WTC11 (cell line): Measurements from ENCODE around the gene SLC25A53. TPM values are rescaled to one million over a fixed set of nuclear protein-coding genes. Genes with fewer than 3 reads are reported as not detected.

Source experiments
- ATAC-seq: fragments of 200-7000 bp; cut with Tn5 transposase; 2 replicates; pipeline ENCODE4 v1.10.0; 2021; ENCODE audit warnings: mild to moderate bottlenecking, moderate library complexity
- CTCF ChIA-PET: fragments of 300-600 bp; sonication (Branson Sonifier 250); formaldehyde crosslinking; loops from one replicate; lab custom pipeline; 2021; ENCODE audit warnings: antibody characterized with exemption; lab: Charles Lee
- POLR2A ChIA-PET: fragments of 350-600 bp; sonication (Branson Sonifier 250); formaldehyde crosslinking; loops from one replicate; lab custom pipeline; 2021; ENCODE audit warnings: antibody characterized with exemption; lab: Charles Lee
- DNase-seq: peaks from one replicate; pipeline ENCODE4 v3.0.0; 2021; ENCODE audit warnings: low spot score
- H3K27ac Mint-ChIP-seq: 2 replicates; pipeline ENCODE4 v1.8.0; 2021; ENCODE audit warnings: mixed read lengths
- H3K27me3 Mint-ChIP-seq: 2 replicates; pipeline ENCODE4 v1.8.0; 2021; ENCODE audit warnings: low read depth, mild to moderate bottlenecking, moderate library complexity, mixed read lengths
- H3K36me3 Mint-ChIP-seq: 2 replicates; pipeline ENCODE4 v1.8.0; 2021; ENCODE audit warnings: mixed read lengths
- H3K4me1 Mint-ChIP-seq: 2 replicates; pipeline ENCODE4 v1.8.0; 2022; ENCODE audit warnings: mixed read lengths
- H3K4me3 Mint-ChIP-seq: 2 replicates; pipeline ENCODE4 v1.8.0; 2021; ENCODE audit warnings: mild to moderate bottlenecking, moderate library complexity, mixed read lengths
- H3K9me3 Mint-ChIP-seq: 2 replicates; pipeline ENCODE4 v1.8.0; 2021; ENCODE audit warnings: mixed read lengths
- AR ChIP-seq: fragments of 250-450 bp; sonication (Bioruptor Pico); IDR thresholded peaks from 2 replicates; pipeline ENCODE4 v1.9.0; 2021; ENCODE audit warnings: mild to moderate bottlenecking
- ARID4B ChIP-seq: sonication (generic); formaldehyde crosslinking; IDR thresholded peaks from 2 replicates; pipeline ENCODE4 v1.8.0; 2023; ENCODE audit warnings: missing genetic modification reagents, mild to moderate bottlenecking, borderline replicate concordance
- FOXP1 ChIP-seq: sonication (generic); formaldehyde crosslinking; IDR thresholded peaks from 2 replicates; pipeline ENCODE4 v1.8.0; 2022; ENCODE audit warnings: missing genetic modification reagents, mild to moderate bottlenecking, moderate library complexity, borderline replicate concordance
- JAZF1 ChIP-seq: fragments of 250-450 bp; sonication (Bioruptor Pico); IDR thresholded peaks from 2 replicates; pipeline ENCODE4 v1.9.0; 2021; ENCODE audit warnings: moderate library complexity, mild to moderate bottlenecking, inconsistent platforms
- NFE2L1 ChIP-seq: sonication (generic); formaldehyde crosslinking; IDR thresholded peaks from 2 replicates; pipeline ENCODE4 v1.8.1; 2023; ENCODE audit warnings: missing genetic modification reagents
- ZNF138 ChIP-seq: sonication (generic); formaldehyde crosslinking; conservative IDR thresholded peaks from 2 replicates; pipeline ENCODE4 v1.8.1; 2022; ENCODE audit warnings: mild to moderate bottlenecking, moderate library complexity, missing genetic modification reagents
- ZNF219 ChIP-seq: sonication (generic); formaldehyde crosslinking; IDR thresholded peaks from 2 replicates; pipeline ENCODE4 v1.8.0; 2023; ENCODE audit warnings: missing genetic modification reagents, mild to moderate bottlenecking, borderline replicate concordance
- ZNF281 ChIP-seq: sonication (generic); formaldehyde crosslinking; IDR thresholded peaks from 2 replicates; pipeline ENCODE4 v1.8.0; 2023; ENCODE audit warnings: mild to moderate bottlenecking, missing genetic modification reagents
- total RNA-seq: library from RNA; stranded (reverse); gene quantifications from 3 replicates; pipeline ENCODE4 v1.2.3, GENCODE V29; 2021
- TF ChIP-seq, protein P1 (sequence below): fragments of 250-450 bp; sonication (Bioruptor Pico); IDR thresholded peaks from 2 replicates; pipeline ENCODE4 v1.9.0; 2021; ENCODE audit warnings: moderate library complexity, mild to moderate bottlenecking, inconsistent platforms, borderline replicate concordance
- TF ChIP-seq, protein P2 (sequence below): sonication (generic); formaldehyde crosslinking; IDR thresholded peaks from 2 replicates; pipeline ENCODE4 v1.8.0; 2022; ENCODE audit warnings: mild to moderate bottlenecking, missing genetic modification reagents
- TF ChIP-seq, protein P3 (sequence below): fragments of 250-450 bp; sonication (Bioruptor Pico); IDR thresholded peaks from 2 replicates; pipeline ENCODE4 v1.9.0; 2021; ENCODE audit warnings: mild to moderate bottlenecking
- TF ChIP-seq, protein P4 (sequence below): sonication (generic); formaldehyde crosslinking; IDR thresholded peaks from 2 replicates; pipeline ENCODE4 v1.8.1; 2022; ENCODE audit warnings: low read depth, missing genetic modification reagents, borderline replicate concordance
- TF ChIP-seq, protein P5 (sequence below): sonication (generic); formaldehyde crosslinking; IDR thresholded peaks from 2 replicates; pipeline ENCODE4 v1.8.1; 2022; ENCODE audit warnings: mild to moderate bottlenecking, missing genetic modification reagents, moderate library complexity, borderline replicate concordance

SLC25A53 gene
- total RNA-seq, 1 experiment from 2014 or later = 1.8 TPM

DNA sequence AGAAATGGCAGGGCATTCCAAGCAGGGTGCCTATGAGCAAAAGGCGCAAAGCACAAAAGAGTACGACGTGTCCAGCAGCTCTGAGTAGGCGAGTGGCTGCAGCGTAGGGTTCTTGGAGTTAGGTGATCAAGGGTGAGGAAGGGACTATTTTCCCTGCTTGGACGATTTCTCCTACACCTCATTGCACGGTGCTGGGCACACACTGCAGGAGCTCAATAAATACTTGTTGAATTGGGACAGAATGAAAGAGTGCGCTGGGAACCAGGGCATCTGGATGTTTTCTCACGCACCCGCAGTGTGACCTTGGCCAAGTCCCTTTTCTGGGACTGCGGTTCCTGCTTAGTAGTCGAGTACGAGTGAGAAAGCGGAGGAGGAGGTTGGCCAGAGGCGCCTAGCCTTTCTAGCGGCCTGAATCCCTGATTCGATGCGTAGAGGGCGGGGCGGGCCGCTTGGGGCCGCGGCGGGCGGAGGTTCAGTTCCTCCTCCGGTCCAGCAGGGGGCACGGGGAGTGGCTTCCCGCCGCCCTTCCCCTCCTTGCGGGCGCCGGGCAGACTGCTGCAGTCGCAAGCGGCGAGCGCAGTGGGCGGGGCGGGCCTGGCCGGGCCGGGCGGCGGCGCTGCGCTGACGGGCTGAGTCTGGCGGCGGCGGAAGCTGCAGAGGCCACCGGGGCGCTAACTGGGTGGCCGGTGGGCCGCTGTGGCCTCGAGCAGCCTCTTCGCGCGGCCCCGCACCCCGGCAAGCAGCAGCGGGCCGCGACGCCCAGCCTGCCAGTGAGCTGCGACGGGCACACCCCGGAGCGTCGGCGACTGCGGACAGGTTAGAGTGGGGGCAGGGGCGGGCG lies 9.3 kb upstream of the SLC25A53 start, which contains the start of gene FAM199X (continued):
- TF ChIP-seq ZNF219 (CRISPR knock-in tag) = no peak
- TF ChIP-seq, protein P1, sequence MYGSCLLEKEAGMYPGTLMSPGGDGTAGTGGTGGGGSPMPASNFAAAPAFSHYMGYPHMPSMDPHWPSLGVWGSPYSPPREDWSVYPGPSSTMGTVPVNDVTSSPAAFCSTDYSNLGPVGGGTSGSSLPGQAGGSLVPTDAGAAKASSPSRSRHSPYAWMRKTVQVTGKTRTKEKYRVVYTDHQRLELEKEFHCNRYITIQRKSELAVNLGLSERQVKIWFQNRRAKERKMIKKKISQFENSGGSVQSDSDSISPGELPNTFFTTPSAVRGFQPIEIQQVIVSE = no peak
- TF ChIP-seq ARID4B (CRISPR knock-in tag) = no peak
- no peak for TF ChIP-seq AR

DNA sequence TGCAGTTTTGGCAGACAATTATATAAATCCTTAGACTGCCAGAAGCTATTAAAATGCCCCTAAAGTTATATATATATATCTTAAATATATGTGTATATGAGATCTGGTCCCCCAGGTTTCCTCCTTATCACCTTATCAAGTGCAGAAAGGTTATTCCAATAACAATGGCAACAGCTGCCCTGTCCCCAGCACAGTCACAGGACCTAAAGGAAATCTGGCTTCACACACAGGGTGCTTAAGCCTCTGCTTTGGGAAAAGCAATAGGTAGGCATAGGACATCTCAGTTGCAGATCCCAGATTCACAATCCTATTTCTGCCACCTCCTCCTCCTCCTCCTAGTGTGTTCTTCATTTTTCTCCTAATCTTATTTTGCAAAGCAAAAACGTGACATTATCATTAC lies 5.8 kb downstream of the SLC25A53 start:
- ChIA-PET POLR2A (no interaction called here), CTCF (no interaction called here)
- TF ChIP-seq ZNF138 (CRISPR knock-in tag) = no peak
- TF ChIP-seq, protein P2, sequence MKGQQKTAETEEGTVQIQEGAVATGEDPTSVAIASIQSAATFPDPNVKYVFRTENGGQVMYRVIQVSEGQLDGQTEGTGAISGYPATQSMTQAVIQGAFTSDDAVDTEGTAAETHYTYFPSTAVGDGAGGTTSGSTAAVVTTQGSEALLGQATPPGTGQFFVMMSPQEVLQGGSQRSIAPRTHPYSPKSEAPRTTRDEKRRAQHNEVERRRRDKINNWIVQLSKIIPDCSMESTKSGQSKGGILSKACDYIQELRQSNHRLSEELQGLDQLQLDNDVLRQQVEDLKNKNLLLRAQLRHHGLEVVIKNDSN = no peak
- no peak for TF ChIP-seq ZNF281 (CRISPR knock-in tag)
- TF ChIP-seq, protein P3, sequence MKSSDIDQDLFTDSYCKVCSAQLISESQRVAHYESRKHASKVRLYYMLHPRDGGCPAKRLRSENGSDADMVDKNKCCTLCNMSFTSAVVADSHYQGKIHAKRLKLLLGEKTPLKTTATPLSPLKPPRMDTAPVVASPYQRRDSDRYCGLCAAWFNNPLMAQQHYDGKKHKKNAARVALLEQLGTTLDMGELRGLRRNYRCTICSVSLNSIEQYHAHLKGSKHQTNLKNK (CRISPR knock-in tag) = no peak
- TF ChIP-seq, protein P4, sequence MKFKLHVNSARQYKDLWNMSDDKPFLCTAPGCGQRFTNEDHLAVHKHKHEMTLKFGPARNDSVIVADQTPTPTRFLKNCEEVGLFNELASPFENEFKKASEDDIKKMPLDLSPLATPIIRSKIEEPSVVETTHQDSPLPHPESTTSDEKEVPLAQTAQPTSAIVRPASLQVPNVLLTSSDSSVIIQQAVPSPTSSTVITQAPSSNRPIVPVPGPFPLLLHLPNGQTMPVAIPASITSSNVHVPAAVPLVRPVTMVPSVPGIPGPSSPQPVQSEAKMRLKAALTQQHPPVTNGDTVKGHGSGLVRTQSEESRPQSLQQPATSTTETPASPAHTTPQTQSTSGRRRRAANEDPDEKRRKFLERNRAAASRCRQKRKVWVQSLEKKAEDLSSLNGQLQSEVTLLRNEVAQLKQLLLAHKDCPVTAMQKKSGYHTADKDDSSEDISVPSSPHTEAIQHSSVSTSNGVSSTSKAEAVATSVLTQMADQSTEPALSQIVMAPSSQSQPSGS (CRISPR knock-in tag) = no peak
- TF ChIP-seq ZNF219 (CRISPR knock-in tag) = no peak
- TF ChIP-seq NFE2L1 (CRISPR knock-in tag) = no peak
- TF ChIP-seq ARID4B (CRISPR knock-in tag) = no peak
- TF ChIP-seq, protein P5, sequence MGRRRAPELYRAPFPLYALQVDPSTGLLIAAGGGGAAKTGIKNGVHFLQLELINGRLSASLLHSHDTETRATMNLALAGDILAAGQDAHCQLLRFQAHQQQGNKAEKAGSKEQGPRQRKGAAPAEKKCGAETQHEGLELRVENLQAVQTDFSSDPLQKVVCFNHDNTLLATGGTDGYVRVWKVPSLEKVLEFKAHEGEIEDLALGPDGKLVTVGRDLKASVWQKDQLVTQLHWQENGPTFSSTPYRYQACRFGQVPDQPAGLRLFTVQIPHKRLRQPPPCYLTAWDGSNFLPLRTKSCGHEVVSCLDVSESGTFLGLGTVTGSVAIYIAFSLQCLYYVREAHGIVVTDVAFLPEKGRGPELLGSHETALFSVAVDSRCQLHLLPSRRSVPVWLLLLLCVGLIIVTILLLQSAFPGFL (CRISPR knock-in tag) = no peak
- TF ChIP-seq JAZF1 (CRISPR knock-in tag) = no peak
- no peak for TF ChIP-seq FOXP1

More for the DNA sequence above, 5.8 kb downstream of the SLC25A53 start:
- no peak for ATAC-seq
- Mint-ChIP-seq H3K27ac (no peak overlapping the region), H3K27me3 (no peaks in the 10 kb centered on the region; the same call in 1 of the 2 replicates), H3K9me3 (no peaks in the 10 kb centered on the region), H3K4me1 (no peaks in the 10 kb centered on the region), H3K36me3 (no peaks in the 10 kb centered on the region), H3K4me3 (no peak overlapping the region)
- DNase-seq = no peak
